PC-3 (cell line): Measurements from ENCODE around the gene RABAC1. TPM values are rescaled to one million over a fixed set of nuclear protein-coding genes. Genes with fewer than 3 reads are reported as not detected.

ENCODE experiments used
- ATAC-seq: fragments of 200-7000 bp; cut with Tn5 transposase; 2 replicates; pipeline ENCODE4 v1.9.1; 2020; ENCODE audit warnings: mild to moderate bottlenecking, moderate library complexity
- Bru-seq: library from RNA; stranded (reverse); fragments of 400-500 nt; gene quantifications from one replicate; lab custom pipeline; 2021; lab: Mats Ljungman, UMichigan
- BruChase-seq, 2 experiments: library from RNA; stranded (reverse); fragments of 400-500 nt; gene quantifications; one replicate each; lab custom pipeline; 2021; lab: Mats Ljungman, UMichigan
- BruUV-seq: library from RNA; stranded (reverse); fragments of 400-500 nt; replicated peaks from 2 replicates; lab custom pipeline; 2021; lab: Mats Ljungman, UMichigan
- CTCF ChIA-PET: fragments of 300-600 bp; sonication (Branson Sonifier 250); formaldehyde crosslinking; loops from one replicate; lab custom pipeline; 2022; ENCODE audit warnings: antibody characterized with exemption; lab: Charles Lee
- POLR2A ChIA-PET: fragments of 300-600 bp; sonication (Branson Sonifier 250); formaldehyde crosslinking; loops from one replicate; lab custom pipeline; 2022; ENCODE audit warnings: antibody characterized with exemption; ENCODE audit not compliant: unreplicated experiment; lab: Charles Lee
- DNase-seq: peaks from one replicate; pipeline ENCODE4 v3.0.0-alpha.2; 2015
- H2AFZ ChIP-seq: fragments of 300-600 bp; sonication (generic); 2 replicates; pipeline ENCODE4 v1.6.0; 2016; ENCODE audit warnings: antibody characterized with exemption, low read length
- H3F3A ChIP-seq: fragments of 300-600 bp; sonication (generic); one replicate; pipeline ENCODE4 v1.6.0; 2017; ENCODE audit warnings: antibody characterized with exemption, low read length, control low read depth, mild to moderate bottlenecking; ENCODE audit not compliant: unreplicated experiment
- H3K27ac ChIP-seq: fragments of 300-600 bp; sonication (generic); 2 replicates; pipeline ENCODE4 v1.5.1; 2016; ENCODE audit warnings: mild to moderate bottlenecking, low read length
- H3K27me3 ChIP-seq: fragments of 300-600 bp; sonication (generic); 2 replicates; pipeline ENCODE4 v1.6.1; 2016; ENCODE audit warnings: low read length, mixed read lengths
- H3K36me3 ChIP-seq: fragments of 300-600 bp; sonication (generic); 2 replicates; pipeline ENCODE4 v1.6.1; 2016; ENCODE audit warnings: low read depth, mixed run types, low read length, mixed read lengths
- H3K4me1 ChIP-seq: fragments of 300-600 bp; sonication (generic); 2 replicates; pipeline ENCODE4 v1.5.1; 2016; ENCODE audit warnings: low read length; ENCODE audit not compliant: insufficient read depth
- H3K4me2 ChIP-seq: fragments of 300-600 bp; sonication (generic); 2 replicates; pipeline ENCODE4 v1.6.0; 2016; ENCODE audit warnings: low read length
- H3K4me3 ChIP-seq: fragments of 300-600 bp; sonication (generic); 2 replicates; pipeline ENCODE4 v1.5.1; 2016; ENCODE audit warnings: mild to moderate bottlenecking, low read length, mixed read lengths
- H3K79me2 ChIP-seq: fragments of 300-600 bp; sonication (generic); 2 replicates; pipeline ENCODE4 v1.6.1; 2017; ENCODE audit warnings: low read length, mixed read lengths
- H3K9ac ChIP-seq: fragments of 300-600 bp; sonication (generic); 2 replicates; pipeline ENCODE4 v1.6.0; 2016; ENCODE audit warnings: mild to moderate bottlenecking, low read length
- H3K9me2 ChIP-seq: fragments of 300-600 bp; sonication (generic); replicated peaks from 2 replicates; pipeline ENCODE4 v1.6.1; 2016; ENCODE audit warnings: mixed run types, low read length, mixed read lengths
- H3K9me3 ChIP-seq: fragments of 300-600 bp; sonication (generic); 2 replicates; pipeline ENCODE4 v1.6.1; 2016; ENCODE audit warnings: low read length, mixed read lengths
- H4K20me1 ChIP-seq: fragments of 300-600 bp; sonication (generic); 2 replicates; pipeline ENCODE4 v1.6.1; 2016; ENCODE audit warnings: low read length, mixed read lengths
- CTCF ChIP-seq: fragments of 300-600 bp; sonication (generic); conservative IDR thresholded peaks from 2 replicates; pipeline ENCODE4 v1.5.1; 2017; ENCODE audit warnings: antibody characterized with exemption, low read depth, mild to moderate bottlenecking, low read length
- EZH2 ChIP-seq: fragments of 300-600 bp; sonication (generic); IDR thresholded peaks from one replicate; pipeline ENCODE4 v1.6.1; 2017; ENCODE audit warnings: antibody characterized with exemption, mild to moderate bottlenecking, low read length; ENCODE audit not compliant: unreplicated experiment
- EZH2phosphoT487 ChIP-seq: fragments of 300-600 bp; sonication (generic); IDR thresholded peaks from 2 replicates; pipeline ENCODE4 v1.6.1; 2018; ENCODE audit warnings: mild to moderate bottlenecking, antibody characterized with exemption, low read length, borderline replicate concordance
- intact Hi-C: fragments of 100-400 bp; cut with micrococcal nuclease; formaldehyde crosslinking; loops from 2 replicates; pipeline ENCODE4 v1.9.0; 2023
- long read RNA-seq: library from polyadenylated mRNA; unstranded; transcript quantifications from one replicate; pipeline ENCODE4 v2.0.0, GENCODE V29; 2021; ENCODE audit not compliant: unreplicated experiment
- total RNA-seq: library from RNA; depleted of rRNA; stranded (reverse); fragments of >200 nt; gene quantifications from 2 replicates; pipeline ENCODE4 v1.2.3, GENCODE V29; 2014; rRNA removed

RABAC1 gene, protein sequence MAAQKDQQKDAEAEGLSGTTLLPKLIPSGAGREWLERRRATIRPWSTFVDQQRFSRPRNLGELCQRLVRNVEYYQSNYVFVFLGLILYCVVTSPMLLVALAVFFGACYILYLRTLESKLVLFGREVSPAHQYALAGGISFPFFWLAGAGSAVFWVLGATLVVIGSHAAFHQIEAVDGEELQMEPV
- 148 and 158 TPM in 2 replicates for total RNA-seq
- percentile 92 among the genes with signal in this experiment for Bru-seq, nascent RNA
- percentile 90 among the genes with signal in this experiment for BruChase-seq, experiment 1, labeled RNA remaining after a 6-hour chase
- BruChase-seq, experiment 2, labeled RNA remaining after a 2-hour chase = percentile 88 among the genes with signal in this experiment
- long read RNA-seq, transcript RABAC1-201 (5 exons, 821 nt) = major isoform, 115 of 169 reads
- long read RNA-seq, transcript RABAC1-204 (1 exons, 662 nt) = minor isoform, 32 of 169 reads
- long read RNA-seq, partial matches to known transcripts = 12 of 169 reads
- long read RNA-seq, other reads (novel, unspliced or antisense) = 6 of 169 reads

DNA sequence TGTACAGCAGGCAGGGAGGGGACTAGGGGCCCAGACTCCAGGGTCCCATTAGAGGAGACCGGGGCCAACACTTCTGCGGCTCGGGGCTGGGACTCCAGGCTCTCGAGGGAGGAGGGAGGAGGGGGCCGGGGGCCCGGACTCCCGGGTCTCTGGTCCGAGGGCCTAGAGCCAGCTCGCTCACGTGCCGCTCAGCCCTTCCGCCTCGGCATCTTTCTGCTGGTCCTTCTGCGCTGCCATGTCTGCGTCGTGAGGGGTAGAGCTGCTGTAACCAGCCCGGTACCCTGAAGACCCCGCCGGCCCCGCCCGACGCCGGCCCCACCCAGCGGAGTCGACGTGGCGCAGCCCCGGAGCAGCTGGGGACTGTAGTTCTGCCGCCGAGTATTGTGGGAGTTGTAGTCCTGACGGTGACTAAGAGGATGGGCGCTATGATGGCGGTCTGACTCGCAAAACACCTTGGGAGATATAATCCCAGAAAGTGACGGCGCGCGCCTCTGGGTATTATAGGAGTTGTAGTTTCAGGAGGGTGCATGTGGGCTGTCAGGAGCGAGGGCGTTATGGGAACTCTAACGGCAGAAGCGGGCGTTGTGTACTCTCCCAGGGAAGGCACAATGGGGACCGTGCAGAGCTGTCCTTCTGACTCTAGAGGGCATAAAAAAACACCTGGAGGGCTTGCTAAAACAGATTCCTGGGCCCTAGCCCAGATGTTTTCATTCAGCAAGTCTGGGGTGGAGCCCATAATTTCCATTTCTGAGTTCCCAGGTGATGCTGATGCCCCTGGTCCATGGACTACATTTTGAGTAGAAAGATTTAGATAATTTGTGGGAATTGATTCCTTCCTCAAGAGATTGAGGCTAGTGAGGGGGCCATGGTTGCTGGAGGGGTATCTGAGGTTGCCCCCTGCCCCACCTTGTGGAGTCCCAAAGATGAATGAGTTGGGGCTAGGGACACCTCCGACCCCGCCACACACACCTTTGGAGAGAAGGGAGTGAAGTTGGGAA, at the start of gene RABAC1:
TSS of gene RABAC1 (minus strand) at position 266 of the 998 bp plus-strand sequence. CDS start at position 237, 29 bp downstream.
- CTCF ChIA-PET = interaction anchor here (0.6 to 1.7 kb wide), 3 partner anchors 38 to 86 kb away, joined by 3 to 8 read pairs (median 5); no protein-coding TSS in a partner anchor
- no peaks in the 10 kb centered on the region for H3K9me3 ChIP-seq
- H3K4me2 ChIP-seq = peak within 1 kb of the TSS; percentile 99
- peaks cover 15% of the 10 kb centered on the region for H3K4me1 ChIP-seq
- H3K9me2 ChIP-seq = no peaks in the 10 kb centered on the region
- H3K9ac ChIP-seq = peak within 1 kb of the TSS; percentile 86
- peak; percentile 44; the same call in 1 of the 2 replicates for TF ChIP-seq CTCF
- TF ChIP-seq EZH2phosphoT487 = no peak
- no peaks in the 10 kb centered on the region for H3K27me3 ChIP-seq
- BruUV-seq = no TSS peak
- H3K79me2 ChIP-seq = no peaks in the 10 kb centered on the region
- DNase-seq = peak; percentile 85
- peak; percentile 76 for ATAC-seq
- H3K36me3 ChIP-seq = no peaks in the 10 kb centered on the region
- no peaks in the 10 kb centered on the region for H3F3A ChIP-seq
- POLR2A ChIA-PET = no interaction called here
- peak within 1 kb of the TSS; percentile 47 for H3K27ac ChIP-seq
- intact Hi-C loops = loop anchor here (2.0 to 10.0 kb wide), 4 partner anchors 72 to 165 kb away; partner anchors contain the start of gene CEACAM3
- H3K4me3 ChIP-seq = peak within 1 kb of the TSS; percentile 88
- peak within 1 kb of the TSS; percentile 88 for H2AFZ ChIP-seq
- no peaks in the 10 kb centered on the region for H4K20me1 ChIP-seq

GRCh38 chr19:42006569-42006968, 47.4 kb upstream of the RABAC1 start:
- no peaks in the 10 kb centered on the region for H3K79me2 ChIP-seq
- H3K4me3 ChIP-seq = no peak overlapping the region
- no peak overlapping the region for H3K27ac ChIP-seq
- POLR2A ChIA-PET = no interaction called here
- no peaks in the 10 kb centered on the region for H3F3A ChIP-seq
- TF ChIP-seq EZH2phosphoT487 = no peak
- TF ChIP-seq EZH2 = no peak
- no peak for TF ChIP-seq CTCF
- H3K9me3 ChIP-seq = no peaks in the 10 kb centered on the region
- no TSS peak for BruUV-seq
- no peaks in the 10 kb centered on the region for H3K4me1 ChIP-seq
- DNase-seq (no peak), ATAC-seq (no peak)
- peaks cover 15% of the 10 kb centered on the region for H3K27me3 ChIP-seq
- H2AFZ ChIP-seq = no peak overlapping the region
- CTCF ChIA-PET = no interaction called here
- H3K9me2 ChIP-seq = no peaks in the 10 kb centered on the region
- no peak overlapping the region for H3K4me2 ChIP-seq
- H3K36me3 ChIP-seq = no peaks in the 10 kb centered on the region
- H3K9ac ChIP-seq = no peak overlapping the region
- intact Hi-C loops = no loop called here
- H4K20me1 ChIP-seq = no peaks in the 10 kb centered on the region
